ENCODE results near the gene IRF2BP2. TPM values are rescaled to one million over a fixed set of nuclear protein-coding genes. Genes with fewer than 3 reads are reported as not detected.
A peak's percentile ranks its signal among the peaks of the same experiment; 100 is the strongest.

The IRF2BP2 gene
- total and polyA plus RNA-seq, 2 of the 13 experiments (the other 11 are each of a cell fraction or from before 2014, with no cell fraction given) = 140 to 147 TPM

DNA sequence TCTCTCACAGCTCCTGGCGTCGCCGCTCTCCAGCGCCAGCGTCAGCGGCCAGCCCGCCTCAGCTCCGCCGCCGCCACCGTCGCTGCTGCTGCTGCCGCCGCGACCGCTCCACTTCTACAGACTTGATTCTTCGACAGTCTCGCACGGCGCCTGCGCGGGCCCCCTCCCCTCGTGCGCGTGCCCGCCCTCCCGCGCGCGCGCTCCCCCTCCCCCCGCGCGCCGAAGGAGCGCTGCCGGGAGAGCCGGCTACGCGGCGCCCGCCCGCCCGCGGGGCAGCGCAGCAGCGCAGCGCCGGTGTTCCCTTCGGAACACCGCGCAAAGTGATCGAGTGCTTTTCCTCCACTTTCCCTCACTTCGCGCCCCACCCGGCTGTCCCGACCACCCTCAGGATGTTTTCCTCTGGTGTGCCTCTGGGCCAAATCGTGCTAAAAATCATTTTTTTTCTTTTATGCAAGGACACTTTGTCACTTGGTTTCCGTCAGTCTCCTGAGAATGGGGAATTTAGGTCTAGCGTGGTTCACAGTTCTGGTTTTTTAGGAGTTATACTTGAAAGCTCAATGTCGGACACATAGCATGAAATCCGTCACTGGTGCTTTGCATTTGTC is at the start of gene IRF2BP2 (continued):
- TF ChIP-seq, protein P1, sequence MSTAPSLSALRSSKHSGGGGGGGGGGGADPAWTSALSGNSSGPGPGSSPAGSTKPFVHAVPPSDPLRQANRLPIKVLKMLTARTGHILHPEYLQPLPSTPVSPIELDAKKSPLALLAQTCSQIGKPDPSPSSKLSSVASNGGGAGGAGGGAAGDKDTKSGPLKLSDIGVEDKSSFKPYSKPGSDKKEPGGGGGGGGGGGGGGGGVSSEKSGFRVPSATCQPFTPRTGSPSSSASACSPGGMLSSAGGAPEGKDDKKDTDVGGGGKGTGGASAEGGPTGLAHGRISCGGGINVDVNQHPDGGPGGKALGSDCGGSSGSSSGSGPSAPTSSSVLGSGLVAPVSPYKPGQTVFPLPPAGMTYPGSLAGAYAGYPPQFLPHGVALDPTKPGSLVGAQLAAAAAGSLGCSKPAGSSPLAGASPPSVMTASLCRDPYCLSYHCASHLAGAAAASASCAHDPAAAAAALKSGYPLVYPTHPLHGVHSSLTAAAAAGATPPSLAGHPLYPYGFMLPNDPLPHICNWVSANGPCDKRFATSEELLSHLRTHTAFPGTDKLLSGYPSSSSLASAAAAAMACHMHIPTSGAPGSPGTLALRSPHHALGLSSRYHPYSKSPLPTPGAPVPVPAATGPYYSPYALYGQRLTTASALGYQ (CRISPR knock-in tag; IDR thresholded peaks at IDR 0.05) = peak; percentile 68; the same call in 1 of the 2 replicates
- TF ChIP-seq NRL (CRISPR knock-in tag; IDR thresholded peaks at IDR 0.05; ENCODE audit: borderline replicate concordance) (0 out of 2 replicates have a peak, but pooled peaks have one; percentile 5), MED8 (CRISPR knock-in tag; IDR thresholded peaks at IDR 0.05; ENCODE audit: insufficient replicate concordance) (no peak), RFXANK (CRISPR knock-in tag; IDR thresholded peaks at IDR 0.05) (no peak), EP300 (IDR thresholded peaks at IDR 0.05; ENCODE audit: low read depth in 2 of 2, low read length in 2 of 2) (0 out of 4 replicates have a peak, but pooled peaks of 1 of the 2 experiments have one; percentile 14), EP300 (CRISPR knock-in tag; IDR thresholded peaks at IDR 0.05; ENCODE audit: borderline replicate concordance) (no peak), PHF5A (CRISPR knock-in tag; IDR thresholded peaks at IDR 0.05; ENCODE audit: low read depth, unreplicated experiment) (no peak), MXI1 (IDR thresholded peaks at IDR 0.05; ENCODE audit: borderline replicate concordance, low read depth, low read length) (no peak; the same call in 1 of the 3 replicates), ZFP36L1 (CRISPR knock-in tag; IDR thresholded peaks at IDR 0.05) (peak; percentile 52), KDM2A (CRISPR knock-in tag; IDR thresholded peaks at IDR 0.05; ENCODE audit: borderline replicate concordance, low read depth) (peak; percentile 62), ARHGAP35 (CRISPR knock-in tag; IDR thresholded peaks at IDR 0.05; ENCODE audit: borderline replicate concordance) (0 out of 2 replicates have a peak, but pooled peaks have one; percentile 0), ZBTB8A (CRISPR knock-in tag; IDR thresholded peaks at IDR 0.05; ENCODE audit: borderline replicate concordance, low read depth) (no peak), ZNF160 (CRISPR knock-in tag; IDR thresholded peaks at IDR 0.05) (0 out of 2 replicates have a peak, but pooled peaks have one; percentile 12), ZIK1 (CRISPR knock-in tag; IDR thresholded peaks at IDR 0.05; ENCODE audit: borderline replicate concordance, low read depth) (peak; percentile 36; the same call in 1 of the 2 replicates), PRPF4 (IDR thresholded peaks at IDR 0.05; ENCODE audit: low read depth, low read length, poor library complexity, severe bottlenecking) (no peak), MAFK (conservative IDR thresholded peaks at IDR 0.05 in 1 of 2, IDR thresholded peaks at IDR 0.05 in 1 of 2; ENCODE audit: low read length in 2 of 2) (no peak), HOXA9 (CRISPR knock-in tag; IDR thresholded peaks at IDR 0.05; ENCODE audit: borderline replicate concordance) (peak; percentile 11), KDM6A (CRISPR knock-in tag; IDR thresholded peaks at IDR 0.05; ENCODE audit: low read depth) (no peak), POLR2AphosphoS5 (IDR thresholded peaks at IDR 0.05; ENCODE audit: low read depth, low read length) (peak; percentile 88; the same call in 1 of the 2 replicates), SIN3B (IDR thresholded peaks at IDR 0.05; ENCODE audit: low read length) (no peak), ZNF235 (CRISPR knock-in tag; IDR thresholded peaks at IDR 0.05; ENCODE audit: borderline replicate concordance) (no peak), CENPX (CRISPR knock-in tag; IDR thresholded peaks at IDR 0.05) (no peak), ATM (IDR thresholded peaks at IDR 0.05; ENCODE audit: borderline replicate concordance) (no peak), MTF1 (CRISPR knock-in tag; IDR thresholded peaks at IDR 0.05) (no peak)
- TF ChIP-seq, protein P2, sequence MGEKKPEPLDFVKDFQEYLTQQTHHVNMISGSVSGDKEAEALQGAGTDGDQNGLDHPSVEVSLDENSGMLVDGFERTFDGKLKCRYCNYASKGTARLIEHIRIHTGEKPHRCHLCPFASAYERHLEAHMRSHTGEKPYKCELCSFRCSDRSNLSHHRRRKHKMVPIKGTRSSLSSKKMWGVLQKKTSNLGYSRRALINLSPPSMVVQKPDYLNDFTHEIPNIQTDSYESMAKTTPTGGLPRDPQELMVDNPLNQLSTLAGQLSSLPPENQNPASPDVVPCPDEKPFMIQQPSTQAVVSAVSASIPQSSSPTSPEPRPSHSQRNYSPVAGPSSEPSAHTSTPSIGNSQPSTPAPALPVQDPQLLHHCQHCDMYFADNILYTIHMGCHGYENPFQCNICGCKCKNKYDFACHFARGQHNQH (CRISPR knock-in tag; IDR thresholded peaks at IDR 0.05) = peak; percentile 13; the same call in 1 of the 2 replicates
- TF ChIP-seq, protein P3, sequence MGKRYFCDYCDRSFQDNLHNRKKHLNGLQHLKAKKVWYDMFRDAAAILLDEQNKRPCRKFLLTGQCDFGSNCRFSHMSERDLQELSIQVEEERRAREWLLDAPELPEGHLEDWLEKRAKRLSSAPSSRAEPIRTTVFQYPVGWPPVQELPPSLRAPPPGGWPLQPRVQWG (CRISPR knock-in tag; IDR thresholded peaks at IDR 0.05; ENCODE audit: borderline replicate concordance, low read depth) = 0 out of 2 replicates have a peak, but pooled peaks have one; percentile 33
- TF ChIP-seq, protein P4, sequence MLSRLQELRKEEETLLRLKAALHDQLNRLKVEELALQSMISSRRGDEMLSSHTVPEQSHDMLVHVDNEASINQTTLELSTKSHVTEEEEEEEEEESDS (CRISPR knock-in tag; IDR thresholded peaks at IDR 0.05; ENCODE audit: borderline replicate concordance) = 0 out of 2 replicates have a peak, but pooled peaks have one; percentile 52

Data from HepG2 (cell line).